Peyer's patch (tissue), 4 donors: Measurements from ENCODE around the gene ANO2.

Experiments used
- POLR2A ChIP-seq, 2 donors: fragments of 450-650 bp; IDR thresholded peaks; one replicate each; pipeline ENCODE4 v1.5.1; 2017; ENCODE audit warnings: antibody characterized with exemption in 2 of 2, mild to moderate bottlenecking in 2 of 2, moderate library complexity in 2 of 2
- TF ChIP-seq, protein P1 (sequence below), 6 experiments: fragments of 450-650 bp in 4 of 6; fragments of 200-600 bp in 2 of 6; sonication (generic) in 1 of 6; IDR thresholded peaks; one replicate each; pipeline ENCODE4 v1.5.1; 2017 to 2019; ENCODE audit warnings: antibody characterized with exemption in 6 of 6, mild to moderate bottlenecking in 3 of 6, moderate library complexity in 1 of 6

DNA sequence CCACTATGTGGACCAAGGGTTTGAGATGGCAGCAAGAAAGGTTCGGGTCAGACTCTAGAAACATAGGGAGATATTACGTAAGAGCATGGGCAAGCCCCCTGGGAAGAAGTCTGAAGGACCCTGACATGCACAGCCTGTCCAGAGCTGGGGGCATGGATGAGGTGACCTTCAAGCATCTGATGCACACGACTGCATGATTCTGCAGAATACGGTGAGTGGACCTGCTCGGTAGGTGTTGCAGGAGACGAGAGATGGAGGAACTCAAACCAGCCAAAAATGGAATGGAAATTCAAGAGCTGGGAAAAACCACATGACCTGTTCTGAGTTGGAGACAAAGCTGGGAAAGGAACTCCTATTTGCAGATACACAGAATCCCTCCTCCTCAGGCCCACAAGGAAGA lies 43.6 kb downstream of the ANO2 start:
- TF ChIP-seq, protein P1, sequence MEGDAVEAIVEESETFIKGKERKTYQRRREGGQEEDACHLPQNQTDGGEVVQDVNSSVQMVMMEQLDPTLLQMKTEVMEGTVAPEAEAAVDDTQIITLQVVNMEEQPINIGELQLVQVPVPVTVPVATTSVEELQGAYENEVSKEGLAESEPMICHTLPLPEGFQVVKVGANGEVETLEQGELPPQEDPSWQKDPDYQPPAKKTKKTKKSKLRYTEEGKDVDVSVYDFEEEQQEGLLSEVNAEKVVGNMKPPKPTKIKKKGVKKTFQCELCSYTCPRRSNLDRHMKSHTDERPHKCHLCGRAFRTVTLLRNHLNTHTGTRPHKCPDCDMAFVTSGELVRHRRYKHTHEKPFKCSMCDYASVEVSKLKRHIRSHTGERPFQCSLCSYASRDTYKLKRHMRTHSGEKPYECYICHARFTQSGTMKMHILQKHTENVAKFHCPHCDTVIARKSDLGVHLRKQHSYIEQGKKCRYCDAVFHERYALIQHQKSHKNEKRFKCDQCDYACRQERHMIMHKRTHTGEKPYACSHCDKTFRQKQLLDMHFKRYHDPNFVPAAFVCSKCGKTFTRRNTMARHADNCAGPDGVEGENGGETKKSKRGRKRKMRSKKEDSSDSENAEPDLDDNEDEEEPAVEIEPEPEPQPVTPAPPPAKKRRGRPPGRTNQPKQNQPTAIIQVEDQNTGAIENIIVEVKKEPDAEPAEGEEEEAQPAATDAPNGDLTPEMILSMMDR (IDR thresholded peaks at IDR 0.05): no peak
- TF ChIP-seq POLR2A (IDR thresholded peaks at IDR 0.05): no peak
